ENCODE data around the gene TBXA2R. TPM values are rescaled to one million over a fixed set of nuclear protein-coding genes. Genes with fewer than 3 reads are reported as not detected.

Gene TBXA2R
- total and polyA plus RNA-seq, 2 of the 8 experiments (the other 6 are each of a cell fraction or from before 2014, with no cell fraction given): 0.39 to 0.50 TPM

DNA sequence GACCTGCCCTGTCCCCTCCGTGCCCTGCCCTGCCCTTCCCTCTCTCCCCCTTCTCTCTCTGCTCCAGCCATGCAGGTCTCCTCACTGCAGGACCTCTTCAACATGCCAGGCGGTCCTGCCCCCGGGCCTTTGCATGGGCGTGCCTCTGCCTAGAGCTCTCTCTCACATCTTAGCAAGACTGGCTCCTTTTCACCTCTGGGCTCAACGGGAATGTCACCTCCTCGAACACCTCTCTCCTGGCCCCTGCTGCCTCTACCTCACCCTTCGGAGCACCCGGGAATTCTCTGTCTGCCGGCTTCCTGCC, 54.9 kb downstream of the TBXA2R start:
- H3K4me1 ChIP-seq (replicated peaks in 1 of 4; ENCODE audit: control insufficient read depth in 3 of 4, insufficient read depth in 4 of 4, low read length in 3 of 4): peaks cover 0 to 8% (median 5%) of the 10 kb centered on the region in 4 experiments; a peak in 4 of 7 replicates
- no peak overlapping the region for H3K56ac ChIP-seq (replicated peaks; ENCODE audit: insufficient read length, low read depth, low read length)
- peaks cover 0 to 7% (median 6%) of the 10 kb centered on the region in 4 experiments; a peak in 4 of 7 replicates for H3K27me3 ChIP-seq (replicated peaks in 1 of 4; ENCODE audit: control insufficient read depth in 3 of 4, extremely low read depth in 1 of 4, insufficient read depth in 3 of 4, low read length in 3 of 4)
- H2BK5ac ChIP-seq (ENCODE audit: low read depth, low read length): no peak overlapping the region
- H3K4me2 ChIP-seq (ENCODE audit: insufficient read depth in 1 of 2, low read depth in 2 of 2, low read length in 2 of 2): no peak overlapping the region
- no peak overlapping the region for H3K4me3 ChIP-seq (ENCODE audit: extremely low read depth in 1 of 4, insufficient read depth in 2 of 4, low read depth in 3 of 4, low read length in 4 of 4)
- H3K9me3 ChIP-seq (ENCODE audit: insufficient read depth in 2 of 2, low read depth in 1 of 2, low read length in 1 of 2): no peaks in the 10 kb centered on the region
- H4K20me1 ChIP-seq (replicated peaks in 1 of 2; ENCODE audit: control insufficient read depth in 1 of 2, insufficient read depth in 2 of 2, low read length in 2 of 2): peaks cover 13 to 31% of the 10 kb centered on the region in 2 experiments
- no peak overlapping the region for H4K8ac ChIP-seq (ENCODE audit: extremely low read depth, insufficient read depth, low read length)
- peaks cover 0 to 7% of the 10 kb centered on the region in 2 experiments; a peak in 1 of 4 replicates for H3K79me2 ChIP-seq (ENCODE audit: control insufficient read depth in 1 of 2, insufficient read depth in 2 of 2, low read length in 2 of 2)
- no peak overlapping the region for H2BK20ac ChIP-seq (ENCODE audit: low read length)
- FAIRE-seq: no peak
- 90% methylated on average over 9 of the region's 9 CpGs; no CpG with 5 or more reads in 1 of the 2 experiments for WGBS, 2 experiments (ENCODE audit: extremely low coverage in 1 of 2, insufficient coverage in 1 of 2, insufficient read length in 1 of 2, insufficient replicate concordance in 2 of 2, low coverage in 1 of 2, low lambda C conversion rate in 2 of 2, missing lambda C conversion rate in 1 of 2)
- no peak overlapping the region for H3K4ac ChIP-seq (replicated peaks; ENCODE audit: insufficient read length, low read depth, low read length)
- CTCF ChIA-PET (ENCODE audit: partially characterized antibody): interaction anchor here (0.8 to 2.5 kb wide), 5 partner anchors 13 to 190 kb away, joined by 3 to 7 read pairs (median 4); no protein-coding TSS in a partner anchor
- H3K9ac ChIP-seq (replicated peaks in 1 of 4; ENCODE audit: extremely low read depth in 1 of 4, low read depth in 3 of 4, low read length in 3 of 4): no peak overlapping the region
- no peak overlapping the region for H3K23ac ChIP-seq (ENCODE audit: insufficient read length)
- no peak overlapping the region for H2BK12ac ChIP-seq (ENCODE audit: low read depth, low read length)
- H2BK120ac ChIP-seq (replicated peaks; ENCODE audit: low read depth, low read length): no peak overlapping the region
- no peak overlapping the region for H2AFZ ChIP-seq (ENCODE audit: low read length)
- POLR2A ChIA-PET (ENCODE audit: partially characterized antibody): no interaction called here
- H2BK15ac ChIP-seq (ENCODE audit: low read length): no peak overlapping the region
- H2AK5ac ChIP-seq (ENCODE audit: low read depth, low read length): no peak overlapping the region
- H3K18ac ChIP-seq (ENCODE audit: extremely low read depth, low read length): no peak overlapping the region
- peaks cover 7% of the 10 kb centered on the region for H3K79me1 ChIP-seq (ENCODE audit: low read depth, low read length)
- H3K27ac ChIP-seq (ENCODE audit: low read depth, low read length): no peak overlapping the region
- H3K23me2 ChIP-seq (ENCODE audit: low read depth, low read length): peaks cover 2% of the 10 kb centered on the region
- no peak overlapping the region for H4K5ac ChIP-seq (ENCODE audit: insufficient read length, low read depth, low read length)
- DNase-seq (ENCODE audit: low read depth in 1 of 2, low spot score in 2 of 2): no peak
- no peak overlapping the region for H3K14ac ChIP-seq (ENCODE audit: insufficient read length)
- peaks cover 0 to 5% (median 1%) of the 10 kb centered on the region in 4 experiments; a peak in 1 of 8 replicates for H3K36me3 ChIP-seq (ENCODE audit: control insufficient read depth in 2 of 4, insufficient read depth in 4 of 4, low read length in 3 of 4)
- H4K91ac ChIP-seq (replicated peaks; ENCODE audit: insufficient read length, low read length): no peak overlapping the region
- TF ChIP-seq, protein P1, sequence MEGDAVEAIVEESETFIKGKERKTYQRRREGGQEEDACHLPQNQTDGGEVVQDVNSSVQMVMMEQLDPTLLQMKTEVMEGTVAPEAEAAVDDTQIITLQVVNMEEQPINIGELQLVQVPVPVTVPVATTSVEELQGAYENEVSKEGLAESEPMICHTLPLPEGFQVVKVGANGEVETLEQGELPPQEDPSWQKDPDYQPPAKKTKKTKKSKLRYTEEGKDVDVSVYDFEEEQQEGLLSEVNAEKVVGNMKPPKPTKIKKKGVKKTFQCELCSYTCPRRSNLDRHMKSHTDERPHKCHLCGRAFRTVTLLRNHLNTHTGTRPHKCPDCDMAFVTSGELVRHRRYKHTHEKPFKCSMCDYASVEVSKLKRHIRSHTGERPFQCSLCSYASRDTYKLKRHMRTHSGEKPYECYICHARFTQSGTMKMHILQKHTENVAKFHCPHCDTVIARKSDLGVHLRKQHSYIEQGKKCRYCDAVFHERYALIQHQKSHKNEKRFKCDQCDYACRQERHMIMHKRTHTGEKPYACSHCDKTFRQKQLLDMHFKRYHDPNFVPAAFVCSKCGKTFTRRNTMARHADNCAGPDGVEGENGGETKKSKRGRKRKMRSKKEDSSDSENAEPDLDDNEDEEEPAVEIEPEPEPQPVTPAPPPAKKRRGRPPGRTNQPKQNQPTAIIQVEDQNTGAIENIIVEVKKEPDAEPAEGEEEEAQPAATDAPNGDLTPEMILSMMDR (IDR thresholded peaks at IDR 0.05; ENCODE audit: control extremely low read depth in 1 of 3, insufficient read depth in 1 of 3, low read depth in 1 of 3, low read length in 3 of 3): no peak
- TF ChIP-seq TAF1 (IDR thresholded peaks at IDR 0.05; ENCODE audit: low read depth, low read length) (no peak), RXRA (IDR thresholded peaks at IDR 0.05; ENCODE audit: insufficient read depth, low read depth, low read length) (no peak), JUND (IDR thresholded peaks at IDR 0.05; ENCODE audit: low read length) (no peak), ASH2L (IDR thresholded peaks at IDR 0.05; ENCODE audit: low read length) (no peak), TCF12 (IDR thresholded peaks at IDR 0.05; ENCODE audit: low read depth, low read length) (no peak), FOSL1 (IDR thresholded peaks at IDR 0.05; ENCODE audit: insufficient read depth, low read depth, low read length) (no peak), KDM4A (IDR thresholded peaks at IDR 0.05; ENCODE audit: low read depth, low read length, severe bottlenecking) (no peak), EP300 (IDR thresholded peaks at IDR 0.05; ENCODE audit: borderline replicate concordance in 1 of 2, low read depth in 2 of 2, low read length in 2 of 2) (no peak), POLR2AphosphoS5 (IDR thresholded peaks at IDR 0.05; ENCODE audit: low read depth, low read length) (no peak)
- TF ChIP-seq, protein P2, sequence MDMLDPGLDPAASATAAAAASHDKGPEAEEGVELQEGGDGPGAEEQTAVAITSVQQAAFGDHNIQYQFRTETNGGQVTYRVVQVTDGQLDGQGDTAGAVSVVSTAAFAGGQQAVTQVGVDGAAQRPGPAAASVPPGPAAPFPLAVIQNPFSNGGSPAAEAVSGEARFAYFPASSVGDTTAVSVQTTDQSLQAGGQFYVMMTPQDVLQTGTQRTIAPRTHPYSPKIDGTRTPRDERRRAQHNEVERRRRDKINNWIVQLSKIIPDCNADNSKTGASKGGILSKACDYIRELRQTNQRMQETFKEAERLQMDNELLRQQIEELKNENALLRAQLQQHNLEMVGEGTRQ (IDR thresholded peaks at IDR 0.05; ENCODE audit: low read length): no peak
